ENCODE data around the gene HPS6.
A peak's percentile ranks its signal among the peaks of the same experiment; 100 is the strongest.

The HPS6 gene

GRCh38 chr10:102113261-102113955 lies 48.3 kb downstream of the HPS6 start:
- Histone ChIP-seq H4K20me1 (ENCODE audit: insufficient read depth) (no peaks in the 10 kb centered on the region; the same call in 1 of the 2 replicates), H3K4me1 (ENCODE audit: low read depth, poor library complexity, severe bottlenecking) (peaks cover 42% of the 10 kb centered on the region)
- no peak for TF ChIP-seq CTCF (conservative IDR thresholded peaks at IDR 0.05; ENCODE audit: low read depth, low read length)

GRCh38 chr10:102113956-102114857 lies 49.1 kb downstream of the HPS6 start:
- H4K20me1 ChIP-seq (ENCODE audit: insufficient read depth), result no peaks in the 10 kb centered on the region; the same call in 1 of the 2 replicates
- H3K27me3 ChIP-seq (ENCODE audit: insufficient read depth, low read depth), result no peaks in the 10 kb centered on the region
- H3K36me3 ChIP-seq (ENCODE audit: insufficient read depth), result no peaks in the 10 kb centered on the region; the same call in 1 of the 2 replicates
- peak overlapping the region; percentile 35; the same call in 1 of the 2 replicates for H3K27ac ChIP-seq
- peaks cover 67% of the 10 kb centered on the region for H3K79me2 ChIP-seq (ENCODE audit: insufficient read depth, low read depth)
- peak overlapping the region; percentile 61; the same call in 1 of the 2 replicates for H3K9ac ChIP-seq
- H3K4me1 ChIP-seq (ENCODE audit: low read depth, poor library complexity, severe bottlenecking), result peaks cover 48% of the 10 kb centered on the region
- peak overlapping the region; percentile 100 for H3K4me2 ChIP-seq
- no peak overlapping the region for H2AFZ ChIP-seq (ENCODE audit: low read depth)
- TF ChIP-seq CTCF (conservative IDR thresholded peaks at IDR 0.05; ENCODE audit: low read depth, low read length), result no peak
- no peak overlapping the region for H3K4me3 ChIP-seq (IDR thresholded peaks at IDR 0.05; ENCODE audit: insufficient read depth, low read depth, low read length)

More at GRCh38 chr10:102113261-102113955, 48.3 kb downstream of the HPS6 start:
- H3K9ac ChIP-seq, result peak overlapping the region; percentile 61; the same call in 1 of the 2 replicates
- no peaks in the 10 kb centered on the region for H3K27me3 ChIP-seq (ENCODE audit: insufficient read depth, low read depth)
- peak overlapping the region; percentile 100 for H3K4me2 ChIP-seq
- peak overlapping the region; percentile 35; the same call in 1 of the 2 replicates for H3K27ac ChIP-seq
- H3K4me3 ChIP-seq (IDR thresholded peaks at IDR 0.05; ENCODE audit: insufficient read depth, low read depth, low read length), result no peak overlapping the region
- H2AFZ ChIP-seq (ENCODE audit: low read depth), result no peak overlapping the region
- no peaks in the 10 kb centered on the region; the same call in 1 of the 2 replicates for H3K36me3 ChIP-seq (ENCODE audit: insufficient read depth)
- H3K79me2 ChIP-seq (ENCODE audit: insufficient read depth, low read depth), result peaks cover 59% of the 10 kb centered on the region

- H3K79me2 ChIP-seq (ENCODE audit: insufficient read depth, low read depth), result peaks cover 74% of the 10 kb centered on the region
- H3K9ac ChIP-seq, result peak overlapping the region; percentile 61; the same call in 1 of the 2 replicates
- TF ChIP-seq CTCF (conservative IDR thresholded peaks at IDR 0.05; ENCODE audit: low read depth, low read length), result no peak
- no peaks in the 10 kb centered on the region; the same call in 1 of the 2 replicates for H3K36me3 ChIP-seq (ENCODE audit: insufficient read depth)
- H3K4me2 ChIP-seq, result peak overlapping the region; percentile 79
- H3K4me3 ChIP-seq (IDR thresholded peaks at IDR 0.05; ENCODE audit: insufficient read depth, low read depth, low read length), result no peak overlapping the region
- H4K20me1 ChIP-seq (ENCODE audit: insufficient read depth), result no peaks in the 10 kb centered on the region; the same call in 1 of the 2 replicates
- H3K4me1 ChIP-seq (ENCODE audit: low read depth, poor library complexity, severe bottlenecking), result peaks cover 48% of the 10 kb centered on the region
- no peaks in the 10 kb centered on the region for H3K27me3 ChIP-seq (ENCODE audit: insufficient read depth, low read depth)
- H3K27ac ChIP-seq, result peak overlapping the region; percentile 36; the same call in 1 of the 2 replicates
- H2AFZ ChIP-seq (ENCODE audit: low read depth), result no peak overlapping the region
Measured at GRCh38 chr10:102114861-102115618, 49.9 kb downstream of the HPS6 start.

GRCh38 chr10:102115775-102116174 lies 50.6 kb downstream of the HPS6 start:
- no peak overlapping the region for H2AFZ ChIP-seq (ENCODE audit: low read depth)
- no peak for TF ChIP-seq CTCF (conservative IDR thresholded peaks at IDR 0.05; ENCODE audit: low read depth, low read length)
- H3K4me2 ChIP-seq, result peak overlapping the region; percentile 79
- H3K4me1 ChIP-seq (ENCODE audit: low read depth, poor library complexity, severe bottlenecking), result peaks cover 48% of the 10 kb centered on the region
- peak overlapping the region; percentile 36; the same call in 1 of the 2 replicates for H3K27ac ChIP-seq
- H3K4me3 ChIP-seq (IDR thresholded peaks at IDR 0.05; ENCODE audit: insufficient read depth, low read depth, low read length), result no peak overlapping the region
- H3K79me2 ChIP-seq (ENCODE audit: insufficient read depth, low read depth), result peaks cover 74% of the 10 kb centered on the region
- H3K36me3 ChIP-seq (ENCODE audit: insufficient read depth), result no peaks in the 10 kb centered on the region; the same call in 1 of the 2 replicates
- H4K20me1 ChIP-seq (ENCODE audit: insufficient read depth), result no peaks in the 10 kb centered on the region; the same call in 1 of the 2 replicates
- peak overlapping the region; percentile 61; the same call in 1 of the 2 replicates for H3K9ac ChIP-seq
- no peaks in the 10 kb centered on the region for H3K27me3 ChIP-seq (ENCODE audit: insufficient read depth, low read depth)

All from KMS-11 (cell line).